AG20443 (cell line): Measurements from ENCODE around the gene GAS7.

Experiments
- DNase-seq: peaks from one replicate; pipeline ENCODE4 v3.0.0; 2012; ENCODE audit warnings: low spot score, mixed read lengths

Gene GAS7

GRCh38 chr17:10111907-10112452 lies 86.4 kb downstream of the GAS7 start:
- no peak for DNase-seq

DNA sequence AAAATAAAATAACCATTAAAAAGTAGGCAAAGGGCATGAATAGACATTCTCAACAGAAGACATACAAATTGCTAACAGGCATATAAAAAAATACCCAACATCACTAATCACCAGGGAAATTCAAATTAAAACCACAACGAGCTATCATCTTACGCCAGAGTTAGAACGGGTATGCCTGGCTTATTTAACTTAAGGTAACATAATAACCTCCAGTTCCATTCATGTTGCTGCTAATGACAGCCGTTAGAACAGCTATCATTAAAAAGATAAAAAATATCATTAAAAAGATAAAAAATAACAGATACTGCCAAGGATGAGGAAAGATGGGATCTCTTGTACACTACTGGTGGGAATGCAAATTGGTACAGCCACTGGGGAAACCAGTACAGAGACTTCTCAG lies 89.3 kb downstream of the GAS7 start:
- no peak for DNase-seq

DNA sequence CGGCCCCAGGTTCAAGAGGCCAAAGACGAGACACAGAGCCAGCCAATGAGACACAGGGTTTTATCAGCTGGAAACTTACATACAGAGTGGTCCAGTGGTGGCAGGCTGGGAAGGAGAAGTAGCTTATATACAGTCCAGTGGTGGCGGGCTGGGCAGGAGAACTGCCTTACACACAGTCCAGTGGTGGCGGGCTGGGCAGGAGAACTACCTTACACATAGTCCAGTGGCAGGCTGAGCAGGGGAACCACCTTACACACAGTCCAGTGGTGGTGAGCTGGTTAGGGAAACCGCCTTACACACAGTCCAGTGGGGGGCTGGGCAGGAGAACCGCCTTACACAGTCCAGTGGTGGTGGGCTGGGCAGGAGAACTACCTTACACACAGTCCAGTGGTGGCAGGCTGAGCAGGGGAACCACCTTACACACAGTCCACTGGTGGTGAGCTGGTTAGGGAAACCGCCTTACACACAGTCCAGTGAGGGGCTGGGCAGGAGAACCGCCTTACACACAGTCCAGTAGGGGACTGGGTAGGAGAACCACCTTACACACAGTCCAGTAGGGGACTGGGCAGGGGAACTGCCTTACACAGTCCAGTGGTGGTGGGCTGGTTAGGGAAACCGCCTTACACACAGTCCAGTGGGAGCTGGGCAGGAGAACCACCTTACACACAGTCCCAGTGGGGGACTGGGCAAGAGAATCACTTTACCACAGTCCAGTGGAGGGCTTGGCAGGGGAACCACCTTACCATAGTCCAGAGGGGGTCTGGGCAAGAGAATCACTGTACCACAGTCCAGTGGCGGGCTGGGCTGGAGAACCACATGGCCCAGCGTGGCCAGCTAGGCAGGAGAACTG lies 90.9 kb downstream of the GAS7 start:
- DNase-seq = no peak

DNA sequence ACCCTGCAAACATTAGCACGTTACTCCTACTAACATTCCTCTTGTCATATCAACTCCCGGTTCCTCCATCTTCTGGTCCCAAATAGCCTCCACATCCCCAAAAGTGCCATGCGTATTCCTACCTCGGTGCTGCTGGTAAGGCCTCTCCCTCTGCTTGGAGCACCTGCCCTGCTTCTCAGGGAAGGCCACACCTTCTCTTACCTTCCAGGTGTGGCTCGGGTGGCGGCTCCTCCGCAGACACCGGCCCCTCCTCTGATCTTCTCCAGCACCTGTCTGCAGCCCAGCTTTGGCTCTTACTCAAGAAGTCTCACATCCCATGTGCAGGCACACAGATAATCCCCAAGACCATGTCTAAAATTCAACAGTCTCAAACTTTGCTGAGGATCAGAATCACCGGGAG lies 92.3 kb downstream of the GAS7 start:
- DNase-seq = no peak

DNA sequence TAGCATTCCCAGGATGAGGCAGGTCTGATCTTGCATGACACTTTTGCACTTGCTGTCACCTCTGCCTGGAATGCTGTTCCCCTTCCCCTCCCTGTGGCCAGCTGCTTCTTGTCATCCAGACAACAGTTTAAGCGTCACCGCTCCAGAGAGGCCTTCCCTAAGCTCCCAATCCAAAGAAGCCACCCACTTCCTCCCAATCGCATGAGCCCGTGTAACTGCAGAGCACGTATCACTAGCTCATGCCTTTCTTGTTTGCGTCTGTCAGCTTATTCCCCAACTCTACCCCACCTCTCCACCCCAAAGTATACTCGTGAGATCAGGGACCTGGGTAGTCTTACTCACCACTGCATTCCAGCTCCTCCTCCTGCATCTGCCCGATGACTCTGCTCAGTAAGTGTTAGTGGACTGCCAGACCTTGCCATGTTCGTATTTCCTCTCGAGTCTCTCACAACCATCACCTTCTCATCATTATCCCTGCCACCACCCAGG lies 92.8 kb downstream of the GAS7 start:
- peak; percentile 74 for DNase-seq

DNA sequence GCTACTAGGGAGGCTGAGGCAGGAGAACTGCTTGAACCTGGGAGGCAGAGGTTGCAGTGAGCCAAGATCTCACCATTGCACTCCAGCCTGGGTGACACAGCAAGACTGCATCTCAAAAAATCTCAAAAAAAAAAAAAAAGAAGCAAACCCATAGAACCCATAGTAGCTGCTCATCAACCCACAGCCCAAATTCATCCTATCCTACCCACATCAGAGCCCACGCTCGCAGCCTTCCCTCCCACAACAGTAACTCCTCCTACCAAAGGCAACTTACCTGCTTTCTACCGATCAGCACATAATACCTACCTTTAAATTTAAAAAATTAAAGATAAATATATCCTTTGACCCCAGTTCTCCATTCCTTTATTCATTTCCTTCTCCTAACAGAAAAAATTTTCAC lies 94.7 kb downstream of the GAS7 start:
- no peak for DNase-seq

GRCh38 chr17:10102817-10103216 lies 95.6 kb downstream of the GAS7 start:
- DNase-seq = no peak

- DNase-seq = peak; percentile 80
These were observed 99.3 kb downstream of the GAS7 start for GRCh38 chr17:10099051-10099571.

DNA sequence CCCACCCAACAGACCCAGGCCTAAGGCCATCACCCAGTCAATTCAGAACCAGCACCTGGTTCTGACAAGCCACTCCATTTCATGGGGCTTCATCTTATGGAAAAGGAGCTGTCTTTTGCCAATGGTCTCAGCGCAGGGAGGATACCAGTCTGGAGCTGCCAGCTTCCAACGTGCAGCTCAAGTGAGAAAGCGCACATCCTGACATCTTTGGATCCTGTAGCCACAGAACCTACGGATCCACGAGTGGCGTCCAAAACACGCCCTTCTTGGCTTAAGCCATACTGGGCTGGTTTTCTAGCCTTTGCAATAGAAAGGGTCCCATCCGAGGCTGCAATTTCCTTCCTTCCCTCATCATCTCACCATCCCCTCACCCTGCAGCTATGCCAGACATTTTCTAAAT lies 101.8 kb downstream of the GAS7 start:
- DNase-seq = no peak

- peak; percentile 74 for DNase-seq
These were observed 103.1 kb downstream of the GAS7 start for GRCh38 chr17:10095295-10095694.

DNA sequence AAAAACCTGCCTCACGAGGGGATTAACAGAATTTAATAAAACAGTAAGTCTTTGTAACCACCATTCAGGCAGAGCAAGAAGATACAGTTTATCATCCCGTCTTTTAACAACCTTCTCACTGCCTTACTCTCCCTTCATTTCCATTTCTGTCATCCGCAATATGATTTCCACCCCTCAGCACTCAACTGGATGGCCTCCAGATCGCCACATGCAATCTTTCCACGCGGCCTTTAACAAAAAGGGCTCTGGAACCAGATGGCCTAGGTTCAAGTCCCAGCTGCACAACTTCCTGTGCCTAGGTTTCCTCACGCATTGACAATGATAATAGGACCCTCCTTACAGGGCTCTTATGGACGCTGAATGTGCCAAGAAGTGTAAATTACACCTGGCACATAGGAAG lies 103.6 kb downstream of the GAS7 start:
- no peak for DNase-seq

DNA sequence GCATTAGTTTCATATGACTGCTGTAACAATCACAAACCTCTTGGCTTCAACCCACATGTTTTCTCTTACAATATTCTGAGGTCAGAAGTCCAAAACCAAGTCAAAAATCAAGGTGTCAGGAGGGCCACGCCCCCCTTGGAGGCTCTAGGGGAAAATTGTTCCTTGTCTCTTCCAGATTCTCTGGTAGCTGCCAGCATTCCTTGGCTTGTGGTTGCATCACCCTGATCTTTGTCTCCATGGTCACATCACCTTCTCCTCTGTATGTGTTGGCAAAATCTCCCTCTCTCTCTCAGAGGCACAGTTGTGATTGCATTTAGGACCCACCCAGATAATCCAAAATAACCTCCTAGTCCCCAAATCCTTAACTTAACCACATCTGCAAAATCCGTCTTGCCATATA lies 105.8 kb downstream of the GAS7 start:
- DNase-seq = no peak

DNA sequence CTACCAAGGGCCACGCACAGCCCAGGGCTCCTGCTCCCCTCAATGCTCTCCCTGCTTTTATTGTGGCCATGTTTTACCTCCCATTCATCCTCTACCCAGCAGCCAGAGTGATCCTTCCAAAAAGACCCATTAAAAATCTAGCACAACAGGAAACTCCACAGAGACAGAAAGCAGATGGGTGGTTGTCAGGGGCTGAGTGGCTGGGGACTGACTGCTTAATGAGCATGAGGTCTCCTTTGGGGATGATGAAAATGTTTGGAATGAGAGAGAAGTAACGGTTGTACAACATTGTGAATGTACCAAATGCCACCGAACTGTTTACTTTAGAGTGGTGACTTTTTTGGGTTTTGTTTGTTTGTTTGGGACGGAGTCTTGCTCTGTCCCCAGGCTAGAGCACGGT lies 107.4 kb downstream of the GAS7 start:
- no peak for DNase-seq

- no peak for DNase-seq
These were observed 109.1 kb downstream of the GAS7 start for GRCh38 chr17:10089196-10089804.

DNA sequence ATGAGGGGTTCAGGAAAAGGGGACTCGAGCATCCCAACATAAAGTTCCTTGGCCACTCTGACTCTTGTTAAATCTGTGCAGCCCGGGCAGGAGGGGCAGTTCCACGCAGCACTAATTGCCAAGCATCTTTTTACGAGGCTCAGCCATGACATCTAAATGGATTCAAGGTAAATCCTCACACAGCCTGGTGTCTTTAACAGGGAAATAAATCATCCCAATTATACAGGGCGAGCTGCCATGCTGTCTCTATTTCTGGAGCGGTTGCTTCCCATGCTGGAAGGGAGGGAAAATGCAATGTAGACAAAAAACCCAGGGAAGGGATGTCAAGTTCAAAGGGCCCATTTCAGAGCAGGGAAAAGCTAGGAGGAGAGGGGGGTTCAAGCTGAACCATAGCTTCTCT lies 110.0 kb downstream of the GAS7 start:
- DNase-seq = no peak

DNA sequence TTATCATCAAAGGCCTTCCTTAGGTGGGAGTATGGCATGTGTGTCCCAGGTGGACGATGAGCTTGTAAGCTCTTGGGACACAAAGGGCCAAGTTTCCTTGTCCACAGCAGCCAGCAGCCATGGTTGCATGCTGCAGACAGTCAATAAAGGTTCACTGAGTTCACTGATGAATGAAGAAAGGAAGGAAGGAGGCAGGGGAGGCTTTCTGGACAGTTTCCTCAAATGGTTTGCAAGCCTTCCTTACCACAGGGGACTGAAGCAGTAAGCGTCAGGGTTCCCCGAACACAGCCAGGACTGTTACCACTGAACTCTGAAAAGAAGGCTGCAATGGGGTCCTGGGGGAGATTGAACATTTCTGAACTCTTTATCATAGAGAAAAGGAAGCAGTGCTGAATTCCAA lies 111.1 kb downstream of the GAS7 start:
- no peak for DNase-seq

DNA sequence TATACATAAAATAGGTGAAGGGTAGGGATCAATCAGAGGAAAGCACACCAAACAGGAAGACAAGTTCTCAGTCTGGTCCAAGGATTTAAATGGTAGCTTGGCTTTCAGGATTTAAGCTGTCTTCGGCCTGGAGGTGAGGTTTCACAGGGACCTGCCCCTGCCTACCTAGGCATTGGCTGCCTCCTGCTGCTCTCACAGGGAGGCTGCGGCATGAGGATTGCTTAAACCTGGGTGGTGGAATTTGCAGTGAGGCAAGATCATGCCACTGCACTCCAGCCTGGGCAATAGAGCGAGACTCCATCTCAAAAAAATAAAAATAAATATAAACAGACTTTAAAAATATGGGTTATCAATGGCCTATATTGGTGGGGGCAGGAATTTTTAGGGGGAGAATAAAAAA lies 114.5 kb downstream of the GAS7 start:
- no peak for DNase-seq

DNA sequence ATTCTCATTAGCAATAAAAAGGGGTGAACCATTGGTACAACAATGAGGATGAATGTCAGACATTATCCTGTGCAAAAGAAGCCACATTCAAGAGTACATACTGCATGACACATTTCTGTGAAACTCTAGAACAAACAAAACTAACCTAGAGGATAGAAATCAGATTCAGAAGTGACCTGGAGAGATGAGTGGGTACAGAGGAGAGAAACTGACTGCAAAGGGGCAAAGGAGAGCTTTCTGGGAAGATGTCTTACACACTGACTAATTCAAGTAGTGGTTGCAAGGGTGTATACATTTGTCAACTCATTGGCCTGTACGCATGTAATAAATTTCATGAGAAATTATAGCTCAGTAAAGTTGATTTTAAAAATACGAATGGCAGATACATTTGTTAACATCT lies 115.6 kb downstream of the GAS7 start:
- no peak for DNase-seq

- no peak for DNase-seq
These were observed 116.7 kb downstream of the GAS7 start for GRCh38 chr17:10081571-10082169.

- DNase-seq = no peak
These were observed 120.7 kb downstream of the GAS7 start for GRCh38 chr17:10077561-10078299.

DNA sequence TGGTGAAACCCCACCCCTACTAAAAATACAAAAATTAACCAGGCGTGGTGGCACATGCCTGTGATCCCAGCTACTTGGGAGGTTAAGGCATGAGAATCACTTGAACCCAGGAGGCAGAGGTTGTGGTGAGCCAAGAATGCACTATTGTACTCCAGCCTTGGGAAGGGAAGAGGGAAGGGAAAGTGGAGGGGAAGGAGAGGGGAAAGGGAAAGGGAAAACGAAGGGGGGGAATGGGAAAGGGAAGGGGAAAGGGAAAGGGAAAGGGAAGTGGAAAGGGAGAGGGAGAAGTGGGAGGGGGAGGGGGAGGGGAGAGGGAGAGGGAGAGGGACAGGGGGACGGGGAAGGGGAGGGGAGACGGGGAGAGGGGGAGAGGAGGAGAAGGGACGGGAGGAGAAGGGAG lies 122.5 kb downstream of the GAS7 start:
- DNase-seq = no peak

GRCh38 chr17:10073941-10074340 lies 124.5 kb downstream of the GAS7 start:
- DNase-seq = no peak
